ENCODE measurements around the gene ADAMTS16.

ADAMTS16 gene

DNA sequence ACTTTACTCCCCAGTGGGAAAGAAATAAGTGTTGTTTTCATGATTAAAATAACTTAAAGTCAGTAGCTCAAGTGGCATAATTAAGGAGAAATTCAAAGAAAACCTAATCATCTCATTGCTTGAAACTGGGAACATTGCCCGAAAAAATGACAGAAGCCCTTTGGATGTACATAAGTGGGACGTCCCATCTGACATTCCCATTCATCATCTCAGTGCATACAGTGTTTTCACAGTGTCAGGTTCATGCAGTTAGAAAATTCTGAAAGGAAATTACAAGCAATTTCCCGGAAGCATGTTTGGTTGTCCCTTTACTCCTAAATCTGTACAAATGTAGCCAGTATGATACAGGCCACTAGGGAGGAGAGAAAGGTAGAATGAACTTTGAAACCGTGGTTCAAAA, 95.6 kb downstream of the ADAMTS16 start:
- DNase-seq: no peak

DNA sequence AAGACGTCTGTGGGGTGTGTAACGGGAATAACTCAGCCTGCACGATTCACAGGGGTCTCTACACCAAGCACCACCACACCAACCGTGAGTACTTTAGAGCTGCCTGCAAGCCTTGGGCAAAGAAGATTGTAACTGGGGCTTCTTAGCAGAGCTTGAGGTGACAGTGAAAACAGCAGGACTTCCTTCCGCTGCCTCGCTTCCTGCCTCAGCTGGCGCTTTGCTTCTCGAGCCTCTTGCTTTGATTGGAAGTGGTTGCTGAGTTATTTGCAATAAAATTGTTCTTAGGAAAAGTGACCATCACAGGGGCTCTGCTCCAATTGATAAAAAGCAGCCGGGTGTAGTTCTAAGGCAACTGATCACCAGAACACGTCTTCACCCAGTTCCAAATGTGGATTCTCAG, 99.1 kb downstream of the ADAMTS16 start:
- no peak for DNase-seq

DNA sequence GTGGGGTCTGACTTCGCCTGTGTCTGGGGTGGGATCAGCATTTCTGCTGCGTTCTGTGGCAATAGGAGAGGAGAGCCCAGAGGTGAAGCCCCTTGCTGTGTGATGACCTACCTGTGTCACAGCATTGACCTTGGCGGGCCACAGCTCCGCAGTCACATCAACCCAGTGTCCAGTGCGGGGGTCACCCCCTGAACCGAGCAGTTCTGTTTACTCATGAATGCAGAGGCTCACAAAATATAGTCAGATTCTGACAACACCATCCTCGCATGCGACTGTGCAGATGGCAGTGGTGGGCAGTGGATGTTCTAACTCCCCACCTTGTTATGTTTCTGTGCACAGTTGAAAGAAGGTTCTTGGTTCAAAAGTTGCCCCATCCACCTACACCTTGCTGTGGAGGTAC, 100.1 kb downstream of the ADAMTS16 start:
- no peak for DNase-seq

DNA sequence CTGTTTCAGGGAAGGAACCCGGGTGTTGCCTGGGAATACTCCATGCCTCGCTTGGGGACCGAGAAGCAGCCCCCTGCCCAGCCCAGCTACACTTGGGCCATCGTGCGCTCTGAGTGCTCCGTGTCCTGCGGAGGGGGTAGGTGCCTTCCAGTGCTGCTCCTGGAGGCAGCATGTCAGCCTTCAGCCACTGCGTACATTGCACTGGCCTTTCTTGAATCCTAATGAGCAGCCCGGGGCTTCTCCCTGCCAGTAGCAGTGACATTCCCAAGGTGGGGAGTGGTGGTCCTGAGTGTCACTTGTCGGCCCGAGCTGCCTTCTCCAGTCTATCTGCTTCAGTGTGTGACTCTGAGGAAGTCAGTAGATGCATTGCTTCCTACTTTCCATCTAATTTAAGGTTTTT, 101.9 kb downstream of the ADAMTS16 start:
- no peak for DNase-seq

DNA sequence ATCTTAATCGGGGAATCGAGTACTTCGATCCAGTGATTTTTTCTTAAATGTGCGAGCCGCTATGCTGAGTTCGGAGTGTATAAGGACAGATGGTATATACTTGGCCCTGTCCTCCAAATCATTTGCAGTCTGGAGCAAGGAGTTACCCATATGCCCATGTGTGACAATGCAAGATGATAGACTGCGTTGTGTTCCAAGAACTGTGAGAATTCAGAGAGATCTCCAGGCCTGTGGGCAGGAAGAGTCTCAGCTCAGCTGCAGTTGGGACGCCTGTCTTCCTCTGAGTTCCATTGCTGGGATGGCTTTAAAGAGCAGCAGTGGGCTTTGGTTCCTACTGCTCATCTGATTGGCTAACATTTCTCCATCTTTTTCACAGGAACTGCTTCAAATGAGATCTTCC, 106.6 kb downstream of the ADAMTS16 start:
- DNase-seq: peak in 24 of 58 donors; percentile 1 to 56 (median 26)

DNA sequence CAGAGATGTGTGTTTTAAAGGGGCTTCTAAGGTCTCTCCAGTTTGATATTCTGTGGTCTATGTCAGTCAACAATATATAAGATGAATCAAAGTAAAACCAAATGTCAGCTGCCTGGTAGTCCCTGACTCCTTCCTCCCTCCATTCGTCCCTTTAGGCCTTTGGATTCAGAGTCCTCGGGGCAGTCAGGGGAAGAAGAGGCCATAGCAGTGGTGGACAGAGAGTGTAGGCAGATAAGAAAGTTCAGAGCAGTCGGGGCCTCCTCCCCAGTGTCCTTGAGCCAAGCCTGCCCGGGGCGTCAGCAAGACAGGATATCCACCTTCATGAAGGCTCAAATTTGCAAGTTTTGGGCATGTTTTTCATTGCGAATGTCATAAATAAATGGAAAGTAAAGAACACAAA, 110.6 kb downstream of the ADAMTS16 start:
- DNase-seq: no peak

DNA sequence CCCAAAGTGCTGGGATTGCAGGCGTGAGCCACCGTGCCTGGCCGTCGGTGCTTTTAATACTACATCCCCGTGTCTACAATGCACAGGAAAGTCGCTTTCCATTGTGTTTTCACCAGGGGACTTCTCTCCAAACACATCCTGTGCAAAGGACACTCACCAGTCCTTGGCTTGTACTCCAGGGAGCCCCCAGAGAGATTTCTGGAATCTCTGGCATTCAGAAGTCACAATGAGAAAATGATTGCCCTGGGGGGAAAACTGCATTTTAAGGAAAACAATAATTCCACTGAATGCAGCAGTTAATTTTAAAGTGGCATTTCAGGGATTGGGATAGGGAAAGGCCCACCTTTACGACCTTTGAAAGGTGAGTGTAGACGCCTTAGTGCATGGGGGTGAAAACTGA, 112.0 kb downstream of the ADAMTS16 start:
- no peak for DNase-seq

DNA sequence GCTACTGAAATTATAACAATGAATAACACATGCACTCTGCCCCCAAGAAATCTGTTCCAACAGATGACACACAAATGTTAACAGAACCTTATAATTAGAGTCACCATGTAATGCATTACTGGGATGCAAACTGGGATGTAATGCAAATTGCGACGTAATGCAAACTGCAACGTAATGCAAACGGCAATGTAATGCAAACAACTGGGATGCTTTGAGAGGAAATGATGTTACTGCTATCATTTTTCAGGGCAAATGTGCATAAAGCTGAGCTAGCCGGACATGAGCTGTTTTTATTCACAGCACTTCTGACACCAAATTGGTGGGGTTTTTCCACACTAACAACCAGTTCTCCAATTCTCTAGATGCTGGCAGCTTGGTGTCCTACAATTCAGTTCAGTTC, 117.2 kb downstream of the ADAMTS16 start:
- DNase-seq: no peak

DNA sequence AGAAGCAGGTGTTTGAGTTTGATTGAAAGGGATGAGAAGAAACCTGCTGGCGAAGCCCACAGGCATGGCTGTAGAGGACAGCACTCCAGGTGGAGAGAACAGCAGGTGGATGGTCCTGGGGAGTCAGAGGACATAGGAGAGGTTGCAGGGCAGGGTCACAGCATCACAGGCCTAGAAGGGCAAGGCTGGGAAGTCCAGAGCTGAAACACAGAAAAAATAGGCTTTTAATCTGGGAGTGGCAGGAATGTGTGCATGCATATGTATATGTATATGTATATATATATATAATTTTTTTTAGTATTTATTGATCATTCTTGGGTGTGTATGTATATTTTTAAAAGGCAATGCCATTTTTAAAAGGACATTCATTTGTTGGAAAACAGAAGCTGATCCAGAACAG, 118.4 kb downstream of the ADAMTS16 start:
- DNase-seq: no peak

DNA sequence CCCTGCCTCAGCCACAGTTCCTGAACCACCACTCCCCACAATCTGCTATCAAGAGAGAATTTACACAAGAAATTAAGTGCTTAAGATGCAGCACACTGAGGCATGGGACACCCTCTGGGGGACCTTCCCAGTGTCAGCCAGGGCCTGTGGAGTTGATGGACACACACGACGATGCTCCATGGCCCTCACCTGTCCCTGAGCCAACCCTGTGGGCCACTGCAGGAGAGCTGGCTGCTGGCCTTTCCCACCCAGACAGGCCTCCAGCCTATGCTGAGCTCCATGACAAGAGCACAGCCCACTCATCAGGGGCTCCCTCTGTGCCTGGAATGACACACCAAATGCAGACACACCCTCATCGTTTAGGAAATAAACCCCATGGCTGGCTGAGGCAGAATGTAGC, 124.6 kb downstream of the ADAMTS16 start:
- no peak for DNase-seq

DNA sequence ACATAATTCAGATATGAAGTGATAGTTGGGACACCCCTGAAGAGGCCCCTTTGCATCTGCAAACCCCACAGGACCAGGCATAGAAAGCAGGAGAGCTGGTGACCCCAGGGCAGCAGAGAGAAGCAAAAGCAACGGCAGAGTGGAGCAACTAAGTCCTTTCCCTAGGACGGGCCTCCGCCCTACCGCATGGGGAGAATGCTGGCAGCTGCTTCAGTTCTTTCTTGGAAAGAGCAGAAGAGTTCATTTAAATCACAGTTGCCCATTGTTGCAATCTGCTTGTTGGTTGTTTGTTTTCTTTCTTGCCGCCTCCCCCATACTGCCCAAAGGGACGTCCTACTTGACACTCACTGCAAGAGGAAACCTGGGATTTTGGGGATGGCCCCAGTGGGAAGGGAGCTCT, 126.2 kb downstream of the ADAMTS16 start:
- DNase-seq: no peak

DNA sequence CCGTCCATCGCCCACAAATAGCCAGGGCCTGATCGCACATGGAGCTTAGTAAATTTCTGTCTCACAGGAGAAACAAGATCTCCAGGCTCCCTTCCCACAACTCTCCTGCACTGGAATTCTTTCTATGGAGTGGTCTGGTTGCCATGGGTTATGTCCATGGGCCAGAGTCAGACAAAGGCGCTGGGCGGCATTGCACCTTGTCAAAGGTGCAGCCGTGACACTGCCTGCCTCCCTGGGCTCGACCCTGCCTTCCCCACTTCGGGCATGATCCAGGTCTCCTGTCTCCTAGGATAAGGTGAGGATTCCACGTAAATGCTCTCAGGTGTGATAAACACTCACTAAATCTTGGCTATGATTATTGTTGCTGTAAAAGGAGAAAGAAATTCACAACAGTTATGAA, 130.0 kb downstream of the ADAMTS16 start:
- DNase-seq: no peak

DNA sequence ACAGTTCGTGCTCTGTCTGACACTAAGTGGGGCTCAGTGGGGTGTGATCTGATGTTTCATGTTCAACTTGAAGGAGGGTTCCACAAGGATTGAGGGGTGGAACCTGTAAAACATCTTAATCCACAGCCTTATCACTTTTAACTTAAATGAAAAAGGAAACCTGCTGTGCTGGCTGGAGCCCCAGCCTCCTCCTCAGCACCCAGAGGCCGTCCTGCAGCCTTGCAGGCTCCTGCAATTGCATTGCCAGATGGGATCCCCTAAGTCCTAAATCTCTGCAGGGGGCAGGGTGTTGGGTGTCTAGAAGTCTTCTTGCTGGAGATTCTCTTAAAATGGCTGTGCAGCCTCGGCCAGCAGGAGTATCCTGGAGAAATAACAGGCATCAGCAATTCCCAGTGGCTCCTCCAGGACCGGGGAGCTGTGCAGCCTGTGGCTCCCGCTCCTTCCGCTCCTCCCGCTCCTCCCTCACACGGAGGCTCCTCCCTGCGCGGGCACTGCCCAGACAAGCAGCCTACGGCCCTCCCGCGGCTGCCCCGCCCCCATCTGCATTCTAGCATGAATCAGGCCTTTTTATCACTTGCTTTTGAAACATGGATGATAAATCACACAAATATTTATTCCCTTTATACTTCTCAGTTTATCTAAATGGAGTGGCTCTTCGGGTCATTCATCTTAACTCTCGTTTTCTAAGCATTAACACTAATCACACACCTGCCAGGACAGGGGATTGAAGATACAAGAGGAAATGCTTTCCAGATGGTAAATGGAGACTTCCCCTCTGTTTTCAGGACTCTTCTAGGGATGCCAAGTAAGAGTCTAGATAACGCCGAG, 131.0 kb downstream of the ADAMTS16 start:
- DNase-seq: peak in 54 of 58 donors; percentile 11 to 81 (median 45)

DNA sequence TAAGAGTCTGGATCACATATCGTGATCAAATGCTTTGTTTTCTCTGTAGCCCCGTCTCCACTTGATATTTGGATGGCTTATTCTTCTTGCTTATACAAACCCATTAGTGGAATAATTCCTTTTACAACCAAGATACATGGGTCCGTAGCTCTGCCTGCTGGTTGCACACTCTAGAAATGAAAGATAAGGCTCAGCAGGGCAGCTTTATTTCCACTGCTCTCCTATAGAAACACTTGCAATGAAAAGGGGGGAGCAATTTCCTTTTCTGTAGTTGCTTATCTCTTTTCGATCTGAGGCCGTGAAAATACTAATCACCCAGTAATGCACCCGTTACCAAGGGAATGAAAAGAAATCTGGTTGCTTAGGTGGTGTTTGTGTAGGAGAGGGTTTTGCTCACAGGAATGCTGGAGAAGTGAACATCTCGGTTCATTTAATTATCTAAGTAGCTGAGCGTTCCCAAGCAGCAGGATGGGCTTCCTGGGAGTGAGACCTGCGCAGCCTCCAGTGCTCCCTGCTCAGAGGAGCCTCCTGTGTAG, 131.7 kb downstream of the ADAMTS16 start:
- DNase-seq: peak in 2 of 58 donors; percentile 28 to 38

DNA sequence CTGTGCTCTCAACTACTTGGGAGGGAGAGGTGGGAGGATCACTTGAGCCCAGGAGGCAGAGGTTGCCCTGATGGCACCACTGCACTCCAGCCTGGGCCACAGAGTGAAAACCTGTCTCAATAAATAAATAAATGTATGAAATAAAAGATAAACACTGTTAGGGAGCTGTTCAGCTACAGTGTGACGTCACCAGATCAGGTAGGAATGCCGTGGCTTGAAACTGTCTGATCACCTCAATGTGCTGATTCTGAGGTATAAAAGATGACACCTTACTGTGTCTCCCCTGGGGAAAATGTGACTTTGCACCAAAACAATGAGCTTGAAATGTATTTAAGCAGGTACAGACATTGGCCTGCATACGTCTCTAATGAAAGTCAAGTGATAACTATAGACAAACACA, 133.3 kb downstream of the ADAMTS16 start:
- DNase-seq: no peak

DNA sequence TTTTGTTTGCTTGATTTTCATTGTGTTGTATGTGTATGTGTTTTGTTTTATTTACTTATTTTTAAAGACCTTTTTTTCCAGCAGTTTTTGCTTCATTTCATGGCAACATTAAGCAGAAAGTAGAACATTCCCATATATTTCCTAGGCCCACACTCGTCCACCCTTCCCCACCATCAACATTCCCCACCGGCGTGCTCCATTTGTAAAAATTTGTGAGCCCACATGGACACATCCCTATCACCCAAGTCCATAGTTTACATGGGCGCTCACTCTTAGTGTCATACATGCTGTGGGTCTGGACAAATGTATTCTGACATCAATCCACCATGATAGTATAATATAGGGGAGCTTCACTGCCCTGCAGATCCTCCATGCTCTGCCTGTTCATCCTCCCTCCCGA, 133.8 kb downstream of the ADAMTS16 start:
- DNase-seq: no peak

DNA sequence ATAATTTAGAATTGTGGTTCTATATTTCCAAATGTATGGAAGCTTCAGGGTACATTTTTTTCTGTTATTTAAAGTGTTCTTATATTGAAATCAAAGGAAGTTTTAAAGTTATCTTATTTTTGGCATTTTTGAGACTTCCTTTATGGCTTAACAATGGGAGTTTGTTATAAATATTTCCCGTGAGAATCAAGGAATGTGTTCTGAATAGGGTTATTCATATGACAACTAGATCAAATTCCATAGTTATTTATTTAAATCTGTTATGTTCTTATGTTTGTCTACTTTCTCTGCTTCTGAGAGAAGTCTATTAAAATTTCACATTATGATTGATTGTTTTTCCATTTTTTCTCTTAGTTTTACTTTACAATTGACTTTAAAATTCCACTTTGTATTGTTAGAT, 135.1 kb downstream of the ADAMTS16 start:
- DNase-seq: no peak

DNA sequence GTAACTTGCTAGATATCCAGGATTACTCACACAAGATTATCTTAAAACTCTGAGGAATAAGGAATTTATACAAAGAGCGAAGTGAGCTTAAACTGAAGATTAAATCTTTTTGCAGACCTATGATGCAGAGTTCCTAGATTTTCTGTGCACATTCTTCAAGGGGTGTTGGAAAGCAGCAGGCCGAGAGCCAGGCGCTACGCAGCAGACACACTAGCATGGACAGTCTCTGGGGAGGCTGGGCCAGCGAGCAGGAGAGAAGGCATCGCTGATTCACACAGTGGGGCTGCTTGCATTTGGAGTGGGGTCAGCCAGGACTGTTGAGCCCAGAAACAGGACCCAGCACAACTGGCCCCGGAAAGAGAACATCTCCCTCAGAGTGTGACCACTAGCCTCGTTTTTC, 136.3 kb downstream of the ADAMTS16 start:
- no peak for DNase-seq

DNA sequence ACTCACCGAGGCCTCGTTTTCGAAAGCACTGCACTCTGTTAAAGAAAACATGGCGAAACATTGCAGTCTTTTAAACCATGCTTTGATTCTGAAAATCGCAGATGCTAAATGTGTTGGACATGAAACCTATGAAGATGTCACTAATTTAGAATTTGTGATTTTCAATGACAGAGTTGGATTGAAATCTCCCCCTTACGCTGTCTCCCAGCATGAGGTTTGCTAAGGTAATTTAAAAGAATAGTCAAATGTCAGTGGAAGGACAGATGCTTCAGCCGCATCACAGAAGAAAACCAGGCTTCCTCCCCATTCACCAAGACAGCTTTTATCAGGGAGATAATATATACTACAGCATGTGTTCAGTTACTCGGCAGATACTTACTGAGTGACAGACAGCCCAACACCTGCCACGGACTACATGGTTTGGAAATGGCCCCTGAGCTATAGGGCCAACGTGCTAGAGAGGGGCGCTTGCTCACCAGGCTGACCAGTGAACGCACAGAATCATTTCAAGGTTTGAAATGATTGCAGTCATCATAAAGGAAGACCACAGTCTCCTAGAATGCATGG, 136.9 kb downstream of the ADAMTS16 start:
- DNase-seq: no peak

DNA sequence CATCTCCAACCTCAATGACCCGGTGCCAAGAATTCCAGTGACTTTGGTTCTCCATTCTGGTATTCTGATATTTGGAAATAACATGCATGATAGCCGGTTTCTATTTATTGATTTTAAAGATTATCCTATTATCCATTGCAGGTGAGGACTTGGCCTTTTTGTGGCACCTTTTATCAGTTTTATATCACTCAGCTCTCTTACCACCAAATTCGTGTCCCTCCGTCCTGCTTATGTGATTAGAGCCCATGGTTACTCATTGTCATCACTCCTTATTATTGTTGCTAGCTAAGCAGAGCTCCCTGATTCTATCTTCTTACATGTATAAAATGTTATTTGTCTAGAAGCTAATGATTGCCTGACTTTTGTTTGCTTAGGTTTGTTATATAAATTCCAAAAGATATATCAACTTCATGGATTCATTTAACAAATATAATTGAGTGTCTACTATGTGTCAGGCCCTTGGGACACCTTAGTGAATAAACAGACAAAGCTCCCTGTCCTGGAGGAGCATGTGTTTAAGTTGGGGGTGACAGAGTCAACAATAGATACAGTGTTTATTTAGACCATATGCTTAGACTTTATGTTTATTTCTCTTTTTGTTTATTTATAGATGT, 138.2 kb downstream of the ADAMTS16 start:
- DNase-seq: no peak

DNA sequence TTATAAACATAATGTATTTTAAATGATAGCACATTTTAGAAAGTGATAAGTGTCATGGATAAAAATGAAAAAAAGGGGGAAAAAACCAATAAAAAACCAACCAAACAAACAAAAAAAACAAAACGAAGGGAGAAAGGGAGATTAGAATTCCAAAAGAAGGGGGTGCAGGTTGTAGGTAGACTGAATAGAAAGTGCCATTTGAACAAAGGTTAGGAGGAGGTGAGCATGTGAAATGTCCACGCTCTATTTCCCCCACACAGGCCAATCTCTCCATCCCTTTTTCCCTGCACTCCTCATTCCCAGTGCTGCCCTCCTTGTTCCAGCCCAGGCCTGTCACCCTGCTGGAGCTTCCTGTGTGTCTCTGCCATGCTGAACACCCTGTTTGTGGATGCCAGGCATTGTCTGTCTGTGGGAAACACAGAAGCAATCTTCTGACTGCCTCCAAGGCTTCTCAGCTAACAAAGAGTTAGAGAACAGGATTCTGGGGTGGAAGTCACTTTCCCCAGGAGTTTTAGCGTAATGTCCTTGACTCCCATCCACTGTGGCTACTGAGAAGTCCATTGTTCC, 138.8 kb downstream of the ADAMTS16 start:
- DNase-seq: no peak

DNA sequence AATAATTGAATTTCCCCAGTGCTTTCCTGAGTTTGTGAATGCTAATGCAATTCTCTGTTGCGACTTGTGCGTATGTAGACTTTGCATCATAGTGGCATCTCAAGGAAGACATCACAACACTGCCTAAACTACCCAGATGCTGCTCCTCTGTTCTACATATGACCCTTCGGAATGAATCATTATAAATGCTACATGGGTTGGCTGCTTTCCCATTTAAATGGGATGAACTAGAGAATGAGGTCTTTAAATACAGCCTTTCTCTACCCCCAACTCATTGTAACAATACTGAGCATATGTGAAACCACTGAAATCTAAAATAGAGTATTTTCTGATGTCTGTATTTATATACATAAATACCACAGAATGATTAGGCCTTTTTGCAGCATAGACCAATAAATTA, 145.8 kb downstream of the ADAMTS16 start:
- no peak for DNase-seq
